HepG2 (cell line): ENCODE results near the gene SLCO2A1. TPM values are rescaled to one million over a fixed set of nuclear protein-coding genes. Genes with fewer than 3 reads are reported as not detected.

ENCODE experiments used
- ATAC-seq: fragments of 200-7000 bp; cut with Tn5 transposase; 3 replicates; pipeline ENCODE4 v1.9.1; 2020; ENCODE audit warnings: mild to moderate bottlenecking, moderate library complexity
- BruUV-seq: library from RNA; stranded (reverse); fragments of 400-500 nt; replicated peaks from 2 replicates; lab custom pipeline; 2021; lab: Mats Ljungman, UMichigan
- CTCF ChIA-PET: fragments of 300-600 bp; formaldehyde crosslinking; extraction: SDS; loops from one replicate; lab custom pipeline; 2021; ENCODE audit warnings: low total read pairs, inconsistent platforms, low intra/inter-chr PET ratio; lab: Yijun Ruan, JAX
- POLR2A ChIA-PET: fragments of 350-600 bp; sonication (Branson Sonifier 250); formaldehyde crosslinking; loops from one replicate; lab custom pipeline; 2020; ENCODE audit warnings: antibody characterized with exemption, inconsistent platforms; lab: Yijun Ruan, JAX
- DNase-seq: peaks from one replicate; pipeline ENCODE4 v3.0.0-alpha.2; 2015; ENCODE audit warnings: low spot score
- FAIRE-seq: peaks from 3 replicates; lab custom pipeline; 2011; peaks lifted over from hg19 to GRCh38; lab: Jason Lieb, UNC
- H2AFZ ChIP-seq: one replicate; pipeline ENCODE4 v1.6.1; 2011; ENCODE audit warnings: low read length, inconsistent platforms
- H3K27ac ChIP-seq: fragments of 300-600 bp; 3 replicates; pipeline ENCODE4 v1.8.0; 2011; ENCODE audit warnings: mixed run types, mild to moderate bottlenecking, mixed read lengths, low read length, inconsistent platforms; ENCODE audit not compliant: insufficient read depth; ENCODE audit errors: extremely low read length
- H3K27me3 ChIP-seq, 2 experiments: fragments of 200-600 bp in 1 of 2; 2 replicates in 1 of 2; 3 replicates in 1 of 2; pipeline versions ENCODE4 v1.6.0 to v1.8.0; 2011; ENCODE audit warnings: low read length in 2 of 2, mild to moderate bottlenecking in 2 of 2, moderate library complexity in 2 of 2, inconsistent platforms in 1 of 2; ENCODE audit not compliant: insufficient read depth in 2 of 2, control insufficient read depth in 1 of 2
- H3K36me3 ChIP-seq, 2 experiments: fragments of 200-600 bp in 1 of 2; replicated peaks in 1 of 2; 2 replicates in 1 of 2; 3 replicates in 1 of 2; pipeline versions ENCODE4 v1.5.1 to v1.8.0; 2011; ENCODE audit warnings: low read length in 2 of 2, inconsistent platforms in 1 of 2; ENCODE audit not compliant: insufficient read depth in 2 of 2, control insufficient read depth in 1 of 2
- H3K4me1 ChIP-seq: 2 replicates; pipeline ENCODE4 v1.5.1; 2012; ENCODE audit warnings: low read length, inconsistent platforms; ENCODE audit not compliant: insufficient read depth
- H3K4me2 ChIP-seq: 2 replicates; pipeline ENCODE4 v1.6.0; 2011; ENCODE audit warnings: low read depth, low read length, inconsistent platforms
- H3K4me3 ChIP-seq, 3 experiments: fragments of 200-600 bp in 1 of 3; sonication (generic), shearing (Covaris generic) in 1 of 3; replicated peaks in 1 of 3; 2 replicates each; pipeline ENCODE4 v1.5.1; 2011 to 2016; ENCODE audit warnings: low read length in 3 of 3, inconsistent platforms in 2 of 3, low read depth in 2 of 3, mild to moderate bottlenecking in 2 of 3, control low read depth in 1 of 3, mixed read lengths in 1 of 3; ENCODE audit not compliant: insufficient read depth in 1 of 3
- H3K79me2 ChIP-seq: one replicate; pipeline ENCODE4 v1.6.1; 2011; ENCODE audit warnings: low read length, inconsistent platforms; ENCODE audit not compliant: insufficient read depth
- H3K9ac ChIP-seq: 2 replicates; pipeline ENCODE4 v1.6.0; 2011; ENCODE audit warnings: mild to moderate bottlenecking, low read depth, low read length, inconsistent platforms; ENCODE audit not compliant: insufficient read depth
- H3K9me3 ChIP-seq: 2 replicates; pipeline ENCODE4 v1.5.1; 2012; ENCODE audit warnings: mild to moderate bottlenecking, low read length
- H4K20me1 ChIP-seq: 2 replicates; pipeline ENCODE4 v1.6.0; 2011; ENCODE audit warnings: inconsistent platforms, mild to moderate bottlenecking, low read length, moderate library complexity; ENCODE audit not compliant: insufficient read depth
- ADNP ChIP-seq: sonication (generic); formaldehyde crosslinking; IDR thresholded peaks from 2 replicates; pipeline ENCODE4 v1.4.0; 2020; ENCODE audit warnings: missing genetic modification reagents
- KAT7 ChIP-seq: IDR thresholded peaks from 2 replicates; pipeline ENCODE4 v1.6.1; 2018; ENCODE audit warnings: borderline replicate concordance, missing compliant biosample characterization
- NCOA2 ChIP-seq: sonication (generic); formaldehyde crosslinking; IDR thresholded peaks from 2 replicates; pipeline ENCODE4 v1.8.0; 2022; ENCODE audit warnings: inconsistent platforms
- RXRA ChIP-seq: sonication (generic); formaldehyde crosslinking; IDR thresholded peaks from 2 replicates; pipeline ENCODE4 v1.5.1; 2020; ENCODE audit warnings: missing genetic modification reagents
- SALL1 ChIP-seq: sonication (generic); formaldehyde crosslinking; IDR thresholded peaks from 2 replicates; pipeline ENCODE4 v1.8.0; 2022; ENCODE audit warnings: mild to moderate bottlenecking, missing genetic modification reagents
- SIN3B ChIP-seq: fragments of 150-350 bp; IDR thresholded peaks from 2 replicates; pipeline ENCODE4 v1.6.1; 2014; ENCODE audit warnings: low read length
- TEAD2 ChIP-seq: sonication (generic); formaldehyde crosslinking; IDR thresholded peaks from 2 replicates; pipeline ENCODE4 v1.9.0; 2021; ENCODE audit warnings: missing genetic modification reagents
- TRIM22 ChIP-seq: fragments of 450-650 bp; IDR thresholded peaks from 2 replicates; pipeline ENCODE4 v1.6.1; 2017
- ZBTB3 ChIP-seq: sonication (generic); formaldehyde crosslinking; IDR thresholded peaks from 2 replicates; pipeline ENCODE4 v1.4.0; 2020; ENCODE audit warnings: low read depth, mild to moderate bottlenecking, moderate library complexity, missing genetic modification reagents, borderline replicate concordance
- ZNF503 ChIP-seq: sonication (generic); formaldehyde crosslinking; IDR thresholded peaks from 2 replicates; pipeline ENCODE4 v1.4.0; 2020; ENCODE audit warnings: missing genetic modification reagents
- ZNF83 ChIP-seq: sonication (generic); formaldehyde crosslinking; IDR thresholded peaks from 2 replicates; pipeline ENCODE4 v1.4.0; 2020; ENCODE audit warnings: missing genetic modification reagents, mild to moderate bottlenecking, borderline replicate concordance
- ZNF878 ChIP-seq: sonication (generic); formaldehyde crosslinking; IDR thresholded peaks from 2 replicates; pipeline ENCODE4 v1.8.1; 2023; ENCODE audit warnings: mild to moderate bottlenecking, missing genetic modification reagents, moderate library complexity
- ZNF879 ChIP-seq: sonication (generic); formaldehyde crosslinking; IDR thresholded peaks from 2 replicates; pipeline ENCODE4 v1.8.1; 2023; ENCODE audit warnings: missing genetic modification reagents
- WGBS: methylation state at CpG from one replicate; pipeline ENCODE4 v1.1.6; 2017; ENCODE audit warnings: low lambda C conversion rate; 5-methylcytosine and 5-hydroxymethylcytosine counted together
- in situ Hi-C: cut with HindIII; loops from 2 replicates; pipeline ENCODE4 v1.10.0; 2017; ENCODE audit warnings: low pct_unique_long_range_greater_than_20kb; ENCODE audit not compliant: extremely low pct_ligation_motif_present
- intact Hi-C: fragments of 100-400 bp; cut with micrococcal nuclease; formaldehyde crosslinking; loops from one replicate; pipeline ENCODE4 v1.10.0; 2022; ENCODE audit not compliant: unreplicated experiment
- polyA plus RNA-seq, 8 experiments: library from polyadenylated mRNA; depleted of rRNA in 3 of 8; stranded (reverse) in 7 of 8; unstranded in 1 of 8; fragments of >200 nt; fragmentation: Illumina TruSeq in 4 of 8; extraction: Trizol in 4 of 8; gene quantifications; 2 replicates each; pipeline versions ENCODE4 v1.2.1 to v1.2.3, GENCODE V29; 2011 to 2016; ENCODE audit warnings: low read depth in 4 of 8, missing spikeins in 1 of 8, mixed read lengths in 1 of 8; ENCODE audit not compliant: insufficient read depth in 1 of 8
- total RNA-seq, 5 experiments: library from RNA; depleted of rRNA; stranded (reverse); fragments of >200 nt; fragmentation: Illumina TruSeq; extraction: Trizol; gene quantifications; 2 replicates each; pipeline ENCODE4 v1.2.3, GENCODE V29; 2016; ENCODE audit warnings: low read depth in 1 of 5
- TF ChIP-seq, protein P1 (sequence below): sonication (generic); formaldehyde crosslinking; IDR thresholded peaks from 2 replicates; pipeline ENCODE4 v1.9.0; 2022; ENCODE audit warnings: missing genetic modification reagents, mild to moderate bottlenecking, borderline replicate concordance

Gene SLCO2A1
- total and polyA plus RNA-seq, 2 of the 13 experiments (the other 11 are each of a cell fraction or from before 2014, with no cell fraction given), result 0.04 TPM; not detected in 1

DNA sequence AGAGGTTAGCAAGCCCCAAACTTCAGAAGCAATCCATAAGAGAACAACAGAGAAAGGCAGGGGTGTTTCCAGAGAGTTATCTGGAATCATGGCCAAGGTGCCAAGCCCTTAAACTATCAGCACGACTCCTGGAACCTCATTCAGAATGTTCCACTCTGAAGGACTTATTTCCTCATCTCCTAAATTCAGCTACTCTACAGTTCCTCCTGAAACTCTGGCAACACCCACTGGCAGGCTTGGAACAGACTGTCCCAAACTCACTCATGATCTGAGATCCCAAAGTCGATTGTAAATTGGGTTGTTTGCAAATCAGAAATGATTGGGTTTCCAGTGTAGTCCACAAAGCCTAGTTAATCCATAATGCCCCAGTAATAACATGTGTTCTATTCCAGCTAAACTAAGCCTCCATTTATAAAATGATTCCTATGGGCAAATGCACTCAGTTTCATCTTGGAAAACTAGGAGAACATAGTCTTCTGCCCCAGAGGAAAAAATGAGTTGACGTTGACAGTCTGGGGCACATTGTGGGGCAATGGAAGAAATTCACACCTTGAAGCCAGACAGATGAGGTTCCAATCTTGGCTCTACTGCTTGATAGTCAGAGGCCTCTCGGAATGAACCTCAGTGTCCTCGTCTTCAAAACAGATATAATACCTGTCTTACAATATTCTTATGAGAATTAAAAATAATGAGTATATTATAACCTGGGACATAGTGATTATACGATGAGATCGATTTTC is 65.9 kb downstream of the SLCO2A1 start:
- H3K36me3 ChIP-seq, result no peaks in the 10 kb centered on the region
- no peak overlapping the region for H3K4me3 ChIP-seq
- H3K27me3 ChIP-seq, result peaks cover 0 to 6% of the 10 kb centered on the region in 2 experiments; a peak in 1 of 5 replicates
- POLR2A ChIA-PET, result no interaction called here
- no peaks in the 10 kb centered on the region for H3K9me3 ChIP-seq
- no peak for ATAC-seq
- no peak overlapping the region for H3K9ac ChIP-seq
- H4K20me1 ChIP-seq, result no peaks in the 10 kb centered on the region
- TF ChIP-seq RXRA (CRISPR knock-in tag), result no peak
- TF ChIP-seq ZNF83 (CRISPR knock-in tag), result no peak
- TF ChIP-seq ZNF878, result no peak
- TF ChIP-seq NCOA2 (CRISPR knock-in tag), result no peak
- no peak for TF ChIP-seq SIN3B
- TF ChIP-seq TEAD2 (CRISPR knock-in tag), result no peak
- TF ChIP-seq KAT7 (CRISPR knock-in tag), result no peak
- CTCF ChIA-PET, result no interaction called here
- in situ Hi-C loops (no loop called here), intact Hi-C loops (no loop called here)
- no peak overlapping the region for H3K27ac ChIP-seq
- no peak for FAIRE-seq
- no peak for DNase-seq
- H3K79me2 ChIP-seq, result no peaks in the 10 kb centered on the region
- no peak overlapping the region for H2AFZ ChIP-seq
- H3K4me1 ChIP-seq, result no peaks in the 10 kb centered on the region
- no TSS peak for BruUV-seq
- 26% methylated on average over 6 of the region's 7 CpGs for WGBS
- no peak overlapping the region for H3K4me2 ChIP-seq

DNA sequence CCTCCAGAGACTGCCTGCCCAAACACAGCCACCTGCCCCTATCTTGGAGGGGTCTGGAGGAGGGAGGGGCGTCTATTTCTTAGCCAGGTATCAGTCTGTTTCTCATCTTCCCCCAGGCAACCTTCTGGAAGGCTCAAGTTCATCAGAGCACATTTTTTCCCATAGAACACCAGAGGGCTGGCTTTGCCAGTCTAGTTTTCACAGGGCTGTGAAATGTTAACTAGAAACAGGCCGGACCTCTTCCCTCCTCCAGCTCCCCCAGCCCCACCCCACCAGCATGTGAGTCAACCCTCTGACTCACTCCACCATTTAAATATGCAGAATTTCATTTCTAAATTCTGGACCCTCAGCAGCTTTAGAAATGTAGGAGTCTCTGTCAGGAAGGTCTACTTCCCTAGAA is 66.9 kb downstream of the SLCO2A1 start:
- 14% methylated on average over 2 of the region's 2 CpGs for WGBS
- no peak for DNase-seq
- Histone ChIP-seq H3K9ac (no peak overlapping the region), H3K27ac (no peak overlapping the region), H3K79me2 (no peaks in the 10 kb centered on the region), H3K9me3 (no peaks in the 10 kb centered on the region), H3K4me1 (no peaks in the 10 kb centered on the region), H3K27me3 (peaks cover 0 to 6% of the 10 kb centered on the region in 2 experiments; a peak in 1 of 5 replicates), H4K20me1 (no peaks in the 10 kb centered on the region), H3K4me2 (no peak overlapping the region), H3K36me3 (no peaks in the 10 kb centered on the region), H2AFZ (no peak overlapping the region), H3K4me3 (no peak overlapping the region)
- CTCF ChIA-PET, result no interaction called here
- intact Hi-C loops, result no loop called here
- no TSS peak for BruUV-seq
- FAIRE-seq, result no peak
- POLR2A ChIA-PET, result no interaction called here
- in situ Hi-C loops, result no loop called here
- ATAC-seq, result no peak
- TF ChIP-seq, protein P1, sequence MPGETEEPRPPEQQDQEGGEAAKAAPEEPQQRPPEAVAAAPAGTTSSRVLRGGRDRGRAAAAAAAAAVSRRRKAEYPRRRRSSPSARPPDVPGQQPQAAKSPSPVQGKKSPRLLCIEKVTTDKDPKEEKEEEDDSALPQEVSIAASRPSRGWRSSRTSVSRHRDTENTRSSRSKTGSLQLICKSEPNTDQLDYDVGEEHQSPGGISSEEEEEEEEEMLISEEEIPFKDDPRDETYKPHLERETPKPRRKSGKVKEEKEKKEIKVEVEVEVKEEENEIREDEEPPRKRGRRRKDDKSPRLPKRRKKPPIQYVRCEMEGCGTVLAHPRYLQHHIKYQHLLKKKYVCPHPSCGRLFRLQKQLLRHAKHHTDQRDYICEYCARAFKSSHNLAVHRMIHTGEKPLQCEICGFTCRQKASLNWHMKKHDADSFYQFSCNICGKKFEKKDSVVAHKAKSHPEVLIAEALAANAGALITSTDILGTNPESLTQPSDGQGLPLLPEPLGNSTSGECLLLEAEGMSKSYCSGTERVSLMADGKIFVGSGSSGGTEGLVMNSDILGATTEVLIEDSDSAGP, result no peak
- TF ChIP-seq ZNF879 (CRISPR knock-in tag) (no peak), ADNP (no peak), TRIM22 (no peak), SALL1 (CRISPR knock-in tag) (no peak), ZNF503 (CRISPR knock-in tag) (no peak), ZBTB3 (CRISPR knock-in tag) (no peak)
